NCI-H187 (cell line): ENCODE measurements around the gene ZGPAT.

Experiments
- DNase-seq, 2 experiments: peaks; one replicate each; lab custom pipeline; 2025; lab: John Stamatoyannopoulos, UW

ZGPAT gene

DNA sequence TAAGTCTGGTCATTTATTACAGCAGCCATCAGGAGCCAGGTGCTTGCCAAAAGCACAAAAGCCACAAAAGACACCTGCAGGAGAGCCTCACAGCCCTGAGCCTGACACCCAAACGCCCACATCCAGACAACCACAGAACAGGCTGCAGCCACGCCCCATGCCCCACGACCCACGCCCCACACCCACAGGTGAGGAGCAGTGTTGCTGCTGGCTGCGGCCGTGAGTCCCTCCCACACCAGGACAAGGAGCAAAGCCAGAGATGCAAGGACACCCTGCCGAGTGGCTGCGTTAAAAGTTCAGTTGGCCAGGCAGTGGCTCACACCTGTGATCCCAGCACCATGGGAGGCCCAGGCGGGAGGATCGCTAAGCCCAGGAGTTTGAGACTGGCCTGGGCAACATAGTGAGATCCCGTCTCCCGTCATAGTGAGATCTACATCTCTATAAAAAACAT, 74.7 kb downstream of the ZGPAT start:
- DNase-seq: no peak

DNA sequence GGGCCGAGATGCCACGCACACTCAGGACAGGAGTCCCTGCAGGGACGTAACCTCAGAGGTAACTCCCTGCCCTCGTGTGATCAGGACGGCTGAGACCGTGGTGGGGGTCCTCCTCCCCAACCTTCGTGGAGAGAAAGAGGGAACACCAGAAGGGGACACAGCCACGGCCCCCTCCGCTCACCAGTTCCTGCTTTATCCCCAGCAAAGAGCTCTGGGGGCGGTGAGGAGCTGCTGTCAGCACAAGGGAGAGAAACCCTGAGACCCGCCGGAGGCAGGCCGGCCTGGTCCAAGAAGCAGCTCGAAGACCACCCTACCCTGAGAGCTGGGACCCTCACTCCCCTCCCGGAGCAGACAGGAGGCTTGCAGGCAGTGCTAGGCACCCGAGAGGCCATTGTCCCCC, 76.1 kb downstream of the ZGPAT start:
- no peak for DNase-seq

DNA sequence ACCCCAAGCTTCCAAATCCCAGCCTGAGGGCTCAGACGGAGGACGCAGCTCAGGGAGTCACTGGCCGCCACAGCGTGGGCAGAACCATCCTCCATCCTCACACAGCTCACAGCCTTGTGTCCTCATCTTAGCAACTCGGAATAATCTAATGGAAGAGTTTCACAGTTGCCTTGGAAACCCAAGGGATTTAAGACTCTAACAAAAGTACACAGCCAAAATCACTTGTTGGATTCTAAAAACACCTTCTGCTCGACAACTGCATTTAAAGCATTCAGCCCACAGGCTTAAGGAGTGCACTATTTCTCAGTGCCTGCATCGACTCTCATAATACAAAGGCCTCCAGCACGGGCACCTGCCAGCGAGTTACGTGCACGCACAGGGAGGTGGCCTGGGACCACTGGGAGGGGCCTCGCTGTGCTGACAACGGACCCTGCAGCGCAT, 77.9 kb downstream of the ZGPAT start:
- no peak for DNase-seq
